Thyroid gland (tissue), 4 donors: Measurements from ENCODE around the gene XYLT2. TPM values are rescaled to one million over a fixed set of nuclear protein-coding genes. Genes with fewer than 3 reads are reported as not detected.

Experiments used
- DNase-seq, 2 donors: peaks; one replicate each; pipeline ENCODE4 v3.0.0-alpha.2; 2019
- H3K27ac ChIP-seq, 3 donors: fragments of 200-600 bp; sonication (generic); 1 replicate in 2 of 3; 2 replicates in 1 of 3; pipeline ENCODE4 v1.5.1; 2016 to 2019; ENCODE audit warnings: mild to moderate bottlenecking in 1 of 3, moderate library complexity in 1 of 3
- H3K27me3 ChIP-seq: fragments of 200-600 bp; sonication (generic); one replicate; pipeline ENCODE4 v1.5.1; 2019
- H3K36me3 ChIP-seq, 2 donors: fragments of 200-600 bp; sonication (generic); one replicate each; pipeline ENCODE4 v1.5.1; 2016 to 2019
- H3K4me1 ChIP-seq, 2 donors: fragments of 200-600 bp; sonication (generic); one replicate each; pipeline ENCODE4 v1.5.1; 2017 to 2019
- H3K4me3 ChIP-seq, 3 donors: fragments of 200-600 bp; sonication (generic); replicated peaks in 1 of 3; 1 replicate in 2 of 3; 2 replicates in 1 of 3; pipeline ENCODE4 v1.5.1; 2016; ENCODE audit warnings: mild to moderate bottlenecking in 1 of 3
- H3K9me3 ChIP-seq: fragments of 200-600 bp; sonication (generic); one replicate; pipeline ENCODE4 v1.5.1; 2017
- POLR2A ChIP-seq, 2 donors: fragments of 450-650 bp; IDR thresholded peaks; one replicate each; pipeline ENCODE4 v1.6.1; 2017; ENCODE audit warnings: antibody characterized with exemption in 2 of 2, mild to moderate bottlenecking in 2 of 2, moderate library complexity in 1 of 2
- WGBS, 2 donors: methylation state at CpG; one replicate each; pipeline ENCODE4 v1.1.5; 2017; 5-methylcytosine and 5-hydroxymethylcytosine counted together
- intact Hi-C: fragments of 100-400 bp; cut with DNase I; formaldehyde crosslinking; loops from one replicate; pipeline ENCODE4 v1.15.1; 2023
- total RNA-seq, 4 donors: library from RNA; depleted of rRNA; stranded (reverse); fragments of >200 nt; gene quantifications; one replicate each; pipeline ENCODE4 v1.2.3, GENCODE V29; 2016
- TF ChIP-seq, protein P1 (sequence below), 6 experiments: fragments of 200-600 bp in 3 of 6; fragments of 450-650 bp in 3 of 6; sonication (generic) in 3 of 6; IDR thresholded peaks; one replicate each; pipeline ENCODE4 v1.5.1; 2016 to 2019; ENCODE audit warnings: antibody characterized with exemption in 6 of 6, mild to moderate bottlenecking in 2 of 6, inconsistent platforms in 1 of 6, moderate library complexity in 1 of 6

Gene XYLT2
- total RNA-seq, 4 donors from 2014 or later, result 22.4 to 33.4 (median 28.8) TPM

DNA sequence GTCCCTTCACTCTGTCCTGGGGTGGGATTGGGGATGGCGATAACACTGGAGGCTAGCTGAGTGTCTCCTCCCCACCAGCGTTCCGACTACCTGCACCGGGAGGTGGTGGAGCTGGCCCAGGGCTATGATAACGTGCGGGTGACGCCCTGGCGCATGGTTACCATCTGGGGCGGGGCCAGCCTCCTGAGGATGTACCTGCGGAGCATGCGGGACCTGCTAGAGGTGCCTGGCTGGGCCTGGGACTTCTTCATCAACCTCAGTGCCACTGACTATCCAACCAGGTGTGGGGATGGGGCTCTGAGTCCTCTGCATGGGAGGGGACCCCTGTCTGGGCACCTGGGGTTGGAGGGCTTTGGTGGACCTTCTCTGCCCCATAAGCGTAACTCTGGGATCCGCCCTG, 8.8 kb downstream of the XYLT2 start:
- Histone ChIP-seq H3K27ac (no peak overlapping the region), H3K36me3 (peaks cover 24 to 37% of the 10 kb centered on the region in 2 donors), H3K9me3 (no peaks in the 10 kb centered on the region), H3K27me3 (no peaks in the 10 kb centered on the region), H3K4me3 (no peak overlapping the region), H3K4me1 (no peaks in the 10 kb centered on the region)
- no peak for TF ChIP-seq POLR2A (IDR thresholded peaks at IDR 0.05)
- TF ChIP-seq, protein P1, sequence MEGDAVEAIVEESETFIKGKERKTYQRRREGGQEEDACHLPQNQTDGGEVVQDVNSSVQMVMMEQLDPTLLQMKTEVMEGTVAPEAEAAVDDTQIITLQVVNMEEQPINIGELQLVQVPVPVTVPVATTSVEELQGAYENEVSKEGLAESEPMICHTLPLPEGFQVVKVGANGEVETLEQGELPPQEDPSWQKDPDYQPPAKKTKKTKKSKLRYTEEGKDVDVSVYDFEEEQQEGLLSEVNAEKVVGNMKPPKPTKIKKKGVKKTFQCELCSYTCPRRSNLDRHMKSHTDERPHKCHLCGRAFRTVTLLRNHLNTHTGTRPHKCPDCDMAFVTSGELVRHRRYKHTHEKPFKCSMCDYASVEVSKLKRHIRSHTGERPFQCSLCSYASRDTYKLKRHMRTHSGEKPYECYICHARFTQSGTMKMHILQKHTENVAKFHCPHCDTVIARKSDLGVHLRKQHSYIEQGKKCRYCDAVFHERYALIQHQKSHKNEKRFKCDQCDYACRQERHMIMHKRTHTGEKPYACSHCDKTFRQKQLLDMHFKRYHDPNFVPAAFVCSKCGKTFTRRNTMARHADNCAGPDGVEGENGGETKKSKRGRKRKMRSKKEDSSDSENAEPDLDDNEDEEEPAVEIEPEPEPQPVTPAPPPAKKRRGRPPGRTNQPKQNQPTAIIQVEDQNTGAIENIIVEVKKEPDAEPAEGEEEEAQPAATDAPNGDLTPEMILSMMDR (IDR thresholded peaks at IDR 0.05), result no peak
- WGBS, 2 donors, result 97 to 100% methylated on average over 2 to 8 of the region's 13 CpGs
- intact Hi-C loops, result no loop called here
- DNase-seq, result no peak

DNA sequence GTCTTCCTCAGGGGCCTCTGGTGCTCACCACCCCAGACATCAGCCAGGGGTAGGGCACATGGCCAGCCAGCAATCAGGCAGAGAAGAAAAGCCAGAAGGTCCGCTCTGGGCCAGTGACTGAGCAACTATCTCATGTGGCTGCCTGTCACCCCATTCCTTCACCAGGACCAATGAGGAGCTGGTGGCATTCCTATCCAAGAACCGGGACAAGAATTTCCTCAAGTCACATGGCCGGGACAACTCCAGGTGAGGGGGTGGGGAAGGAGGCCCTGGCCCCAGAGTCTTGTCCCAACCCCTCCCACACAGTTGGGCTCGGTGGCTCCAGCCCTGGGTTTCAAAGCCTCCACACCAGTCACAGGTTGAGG, 9.4 kb downstream of the XYLT2 start:
- no peak for DNase-seq
- Histone ChIP-seq H3K27me3 (no peaks in the 10 kb centered on the region), H3K9me3 (no peaks in the 10 kb centered on the region), H3K4me3 (no peak overlapping the region), H3K27ac (no peak overlapping the region), H3K4me1 (no peaks in the 10 kb centered on the region), H3K36me3 (peaks cover 24 to 40% of the 10 kb centered on the region in 2 donors)
- WGBS, 2 donors, result 88 to 90% methylated on average over 1 to 4 of the region's 4 CpGs
- TF ChIP-seq, protein P1 (IDR thresholded peaks at IDR 0.05), result no peak
- no peak for TF ChIP-seq POLR2A (IDR thresholded peaks at IDR 0.05)
- intact Hi-C loops, result no loop called here

DNA sequence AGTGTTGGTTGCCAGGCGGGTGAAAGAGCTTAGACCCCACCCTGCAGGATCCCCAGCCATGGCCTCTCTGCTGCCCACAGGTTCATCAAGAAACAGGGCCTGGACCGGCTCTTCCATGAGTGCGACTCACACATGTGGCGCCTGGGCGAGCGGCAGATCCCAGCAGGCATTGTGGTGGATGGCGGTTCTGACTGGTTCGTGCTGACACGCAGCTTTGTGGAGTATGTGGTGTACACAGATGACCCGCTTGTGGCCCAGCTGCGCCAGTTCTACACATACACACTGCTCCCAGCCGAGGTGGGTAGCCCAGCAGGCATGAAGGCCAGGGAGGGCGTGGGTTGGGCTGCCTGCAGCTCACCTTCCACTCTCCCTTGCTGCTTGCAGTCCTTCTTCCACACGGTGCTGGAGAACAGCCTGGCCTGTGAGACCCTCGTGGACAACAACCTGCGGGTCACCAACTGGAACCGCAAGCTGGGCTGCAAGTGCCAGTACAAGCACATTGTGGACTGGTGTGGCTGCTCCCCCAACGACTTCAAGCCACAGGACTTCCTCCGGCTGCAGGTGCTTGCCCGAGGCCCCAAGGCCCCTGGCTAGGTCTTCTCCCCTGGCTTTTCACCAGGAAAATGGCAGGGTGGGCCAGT, 9.9 kb downstream of the XYLT2 start:
- intact Hi-C loops, result no loop called here
- no peaks in the 10 kb centered on the region for H3K4me1 ChIP-seq
- WGBS, 2 donors, result 88 to 95% methylated on average over 15 to 16 of the region's 20 CpGs
- H3K27me3 ChIP-seq, result no peaks in the 10 kb centered on the region
- no peak for DNase-seq
- peaks cover 24 to 40% of the 10 kb centered on the region in 2 donors for H3K36me3 ChIP-seq
- no peak overlapping the region for H3K27ac ChIP-seq
- H3K9me3 ChIP-seq, result no peaks in the 10 kb centered on the region
- no peak for TF ChIP-seq POLR2A (IDR thresholded peaks at IDR 0.05)
- TF ChIP-seq, protein P1 (IDR thresholded peaks at IDR 0.05), result no peak
- H3K4me3 ChIP-seq, result no peak overlapping the region

DNA sequence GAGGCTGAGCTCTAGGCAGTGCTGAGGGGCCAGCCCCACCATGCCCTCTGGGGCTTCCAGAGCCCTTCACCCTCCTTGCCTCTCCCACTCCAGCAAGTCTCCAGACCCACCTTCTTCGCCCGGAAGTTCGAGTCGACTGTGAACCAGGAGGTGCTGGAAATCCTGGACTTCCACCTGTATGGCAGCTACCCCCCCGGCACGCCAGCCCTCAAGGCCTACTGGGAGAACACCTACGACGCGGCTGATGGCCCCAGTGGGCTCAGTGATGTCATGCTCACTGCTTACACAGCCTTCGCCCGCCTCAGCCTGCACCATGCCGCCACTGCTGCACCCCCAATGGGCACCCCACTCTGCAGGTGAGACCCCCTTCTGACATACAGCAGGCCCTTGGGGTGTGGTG, 10.5 kb downstream of the XYLT2 start:
- Histone ChIP-seq H3K4me1 (no peaks in the 10 kb centered on the region), H3K4me3 (no peak overlapping the region), H3K27ac (no peak overlapping the region), H3K27me3 (no peaks in the 10 kb centered on the region), H3K36me3 (peaks cover 24 to 40% of the 10 kb centered on the region in 2 donors), H3K9me3 (no peaks in the 10 kb centered on the region)
- 95 to 97% methylated on average over 12 of the region's 12 CpGs for WGBS, 2 donors
- no peak for DNase-seq
- intact Hi-C loops, result no loop called here
- TF ChIP-seq, protein P1 (IDR thresholded peaks at IDR 0.05), result no peak
- TF ChIP-seq POLR2A (IDR thresholded peaks at IDR 0.05), result no peak

DNA sequence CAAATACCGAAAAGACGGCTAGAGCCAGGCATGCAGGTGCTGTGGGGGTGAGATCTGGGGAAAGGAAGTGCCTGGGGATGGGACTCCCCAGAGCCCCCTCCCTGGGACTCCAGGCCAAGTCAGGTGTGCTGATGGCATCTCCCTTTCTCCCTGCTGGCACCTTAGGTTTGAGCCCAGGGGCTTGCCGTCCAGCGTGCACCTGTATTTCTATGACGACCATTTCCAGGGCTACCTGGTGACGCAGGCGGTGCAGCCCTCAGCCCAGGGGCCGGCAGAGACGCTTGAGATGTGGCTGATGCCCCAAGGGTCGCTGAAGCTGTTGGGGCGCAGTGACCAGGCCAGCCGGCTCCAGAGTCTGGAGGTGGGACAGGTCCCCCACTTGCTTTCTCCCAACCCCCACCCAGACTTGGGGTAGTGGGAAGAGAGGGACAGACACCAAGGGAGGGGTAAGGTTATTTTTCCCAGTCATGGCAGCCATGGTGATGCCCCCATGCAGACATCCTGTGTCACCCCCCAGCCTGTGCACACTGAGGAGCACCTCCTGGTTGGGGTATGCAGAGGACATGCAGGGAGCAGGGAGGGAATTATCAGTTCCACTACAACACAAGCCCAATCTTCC, 11.1 kb downstream of the XYLT2 start:
- no peak overlapping the region for H3K27ac ChIP-seq
- H3K27me3 ChIP-seq, result no peaks in the 10 kb centered on the region
- WGBS, 2 donors, result 97 to 100% methylated on average over 3 to 6 of the region's 12 CpGs
- H3K4me3 ChIP-seq, result no peak overlapping the region
- H3K9me3 ChIP-seq, result no peaks in the 10 kb centered on the region
- H3K36me3 ChIP-seq, result peaks cover 24 to 40% of the 10 kb centered on the region in 2 donors
- TF ChIP-seq, protein P1 (IDR thresholded peaks at IDR 0.05), result no peak
- TF ChIP-seq POLR2A (IDR thresholded peaks at IDR 0.05), result no peak
- no peaks in the 10 kb centered on the region for H3K4me1 ChIP-seq
- intact Hi-C loops, result no loop called here
- DNase-seq, result no peak
